ENCODE measurements around the gene BCL7B.
A peak's percentile ranks its signal among the peaks of the same experiment; 100 is the strongest.
"Not testable (repeated sequence)": the region's sequence is repeated elsewhere in the genome, so short reads cannot be mapped to it uniquely, and the experiment has no call there.

The BCL7B gene

GRCh38 chr7:73557397-73558257 lies at the start of gene BCL7B:
Gene BCL7B (minus strand): TSS chr7:73557690. CDS start chr7:73557578, 112 bp downstream.
- peak; percentile 96 for DNase-seq (ENCODE audit: low spot score)

- DNase-seq (ENCODE audit: low spot score), result no peak
Observed at GRCh38 chr7:73605601-73606220, 48.2 kb upstream of the BCL7B start.

- no peak for DNase-seq (ENCODE audit: low spot score)
Observed at GRCh38 chr7:73602721-73603651, 45.5 kb upstream of the BCL7B start.

- DNase-seq (ENCODE audit: low spot score), result no peak
Observed at GRCh38 chr7:73599916-73600315, 42.4 kb upstream of the BCL7B start.

GRCh38 chr7:73599151-73599882 lies 41.8 kb upstream of the BCL7B start:
- DNase-seq (ENCODE audit: low spot score), result no peak

DNA sequence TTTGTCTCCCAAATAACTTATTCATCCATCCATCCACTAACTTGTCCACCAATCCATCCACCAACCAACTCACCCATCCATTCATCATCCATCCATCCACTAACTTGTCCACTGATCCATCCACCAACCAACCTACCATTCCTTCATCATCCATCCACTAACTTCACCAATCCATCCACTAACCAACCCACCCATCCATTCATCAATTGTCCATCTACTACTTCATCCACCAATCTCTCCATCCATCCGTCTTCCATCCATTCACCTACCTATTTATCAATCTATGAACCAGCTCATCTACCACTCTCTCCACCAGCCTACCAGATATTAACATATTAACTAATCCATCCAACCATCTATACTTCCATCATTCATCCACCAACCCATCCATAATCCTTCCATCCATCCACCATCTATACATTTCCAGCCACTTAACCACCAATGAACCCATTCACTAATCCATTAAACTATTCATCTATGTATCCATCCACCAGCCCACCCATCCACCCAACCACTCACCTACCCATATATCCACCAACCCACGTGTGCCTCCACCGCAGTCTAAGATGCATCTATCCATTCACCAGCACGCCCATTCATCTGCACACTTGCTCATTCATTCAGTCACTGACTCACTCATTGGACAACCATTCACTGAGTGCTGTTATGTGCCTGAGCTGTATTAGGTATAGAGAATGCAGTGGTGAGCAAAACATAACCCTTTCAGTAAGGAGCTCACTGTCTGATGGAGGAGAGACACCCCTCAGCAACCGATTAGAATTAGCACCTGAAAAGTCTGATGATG lies 40.7 kb upstream of the BCL7B start:
- DNase-seq (ENCODE audit: low spot score), result no peak

- DNase-seq (ENCODE audit: low spot score), result no peak
Observed at GRCh38 chr7:73596191-73597065, 38.9 kb upstream of the BCL7B start.

DNA sequence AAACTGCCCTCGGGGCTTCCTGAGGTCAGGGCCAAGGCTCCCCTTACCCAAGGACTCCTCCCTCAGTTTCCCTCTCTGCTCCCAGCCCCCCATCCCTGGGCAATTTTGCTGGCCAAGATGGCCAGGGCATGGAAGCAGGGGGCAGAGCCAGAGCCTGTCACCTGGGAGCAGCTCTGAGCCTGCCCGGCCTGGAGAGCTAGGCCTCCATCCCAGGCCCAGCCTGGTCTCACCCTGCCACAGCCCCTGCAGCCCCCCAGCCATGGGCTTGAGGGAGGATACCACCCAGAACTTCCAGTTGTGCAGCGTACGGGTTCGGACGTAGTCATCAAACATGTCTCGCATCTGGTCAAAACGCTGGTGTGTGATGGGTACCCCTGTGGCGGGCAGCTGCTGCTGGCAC lies 37.9 kb upstream of the BCL7B start:
- DNase-seq (ENCODE audit: low spot score), result no peak

DNA sequence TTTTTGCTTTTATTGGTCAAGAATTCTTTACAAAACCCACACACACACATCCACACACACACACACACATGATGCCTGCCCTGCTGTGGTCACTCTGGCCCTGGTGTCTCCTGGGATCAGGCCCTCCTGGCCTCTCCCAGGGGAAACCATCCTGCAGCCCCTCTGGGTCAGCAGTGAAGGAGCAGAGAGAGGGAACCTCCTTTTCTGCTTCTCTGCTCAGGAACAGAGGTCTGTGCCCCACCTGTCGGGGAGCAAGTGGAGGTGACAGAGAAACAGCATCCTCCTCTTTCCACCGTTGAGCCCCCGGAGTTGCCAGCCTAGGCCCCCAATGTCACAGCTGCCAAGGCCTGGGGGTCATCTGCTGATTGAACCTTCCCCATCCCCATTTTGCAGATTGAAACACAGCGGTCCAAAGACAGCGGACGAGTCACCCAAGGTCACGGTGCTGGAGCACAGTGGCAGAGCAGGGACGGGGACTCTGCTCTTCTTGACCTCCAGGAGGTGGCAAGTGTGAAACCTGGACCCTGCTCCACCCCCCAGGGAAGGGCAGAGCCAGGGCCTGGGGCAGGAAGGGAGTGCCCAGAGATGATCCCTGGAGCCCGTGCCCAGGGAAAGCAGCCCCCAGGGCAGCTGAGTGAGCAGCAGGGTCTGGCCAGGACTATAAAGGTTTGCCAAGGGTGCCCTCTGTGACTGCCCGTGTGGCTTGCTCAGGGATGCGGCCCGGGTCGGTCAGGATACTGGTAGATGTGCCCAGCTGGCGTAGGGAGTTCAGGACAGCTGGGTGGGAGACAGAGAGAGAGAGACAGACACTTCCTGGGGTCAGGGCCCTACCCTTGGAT lies 35.9 kb upstream of the BCL7B start:
- no peak for DNase-seq (ENCODE audit: low spot score)

DNA sequence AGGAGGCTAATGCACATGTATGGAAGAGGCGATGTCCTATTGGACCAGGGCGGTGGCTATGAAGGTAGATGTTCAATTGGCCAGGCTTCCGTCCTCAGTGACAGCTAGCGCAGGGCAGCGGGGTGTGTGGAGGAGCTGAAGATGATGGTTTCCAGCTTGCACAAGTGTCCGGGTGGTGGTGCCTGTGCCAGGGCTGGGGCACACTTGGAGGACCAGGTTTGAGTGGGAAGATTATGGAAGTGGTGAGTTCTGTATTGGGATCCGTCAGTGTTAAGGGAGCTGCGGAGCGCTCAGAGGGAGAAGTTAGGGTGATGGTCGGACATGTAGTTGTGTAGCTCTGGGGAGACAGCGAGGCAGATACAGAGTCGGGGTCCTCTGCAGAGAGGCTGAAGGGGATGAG lies 29.4 kb upstream of the BCL7B start:
- DNase-seq (ENCODE audit: low spot score), result no peak

- DNase-seq (ENCODE audit: low spot score), result no peak
Observed at GRCh38 chr7:73585196-73585595, 27.7 kb upstream of the BCL7B start.

GRCh38 chr7:73582664-73583202 lies 25.2 kb upstream of the BCL7B start:
- no peak for DNase-seq (ENCODE audit: low spot score)

GRCh38 chr7:73581006-73581405 lies 23.5 kb upstream of the BCL7B start:
- not testable (repeated sequence) for DNase-seq (ENCODE audit: low spot score)

DNA sequence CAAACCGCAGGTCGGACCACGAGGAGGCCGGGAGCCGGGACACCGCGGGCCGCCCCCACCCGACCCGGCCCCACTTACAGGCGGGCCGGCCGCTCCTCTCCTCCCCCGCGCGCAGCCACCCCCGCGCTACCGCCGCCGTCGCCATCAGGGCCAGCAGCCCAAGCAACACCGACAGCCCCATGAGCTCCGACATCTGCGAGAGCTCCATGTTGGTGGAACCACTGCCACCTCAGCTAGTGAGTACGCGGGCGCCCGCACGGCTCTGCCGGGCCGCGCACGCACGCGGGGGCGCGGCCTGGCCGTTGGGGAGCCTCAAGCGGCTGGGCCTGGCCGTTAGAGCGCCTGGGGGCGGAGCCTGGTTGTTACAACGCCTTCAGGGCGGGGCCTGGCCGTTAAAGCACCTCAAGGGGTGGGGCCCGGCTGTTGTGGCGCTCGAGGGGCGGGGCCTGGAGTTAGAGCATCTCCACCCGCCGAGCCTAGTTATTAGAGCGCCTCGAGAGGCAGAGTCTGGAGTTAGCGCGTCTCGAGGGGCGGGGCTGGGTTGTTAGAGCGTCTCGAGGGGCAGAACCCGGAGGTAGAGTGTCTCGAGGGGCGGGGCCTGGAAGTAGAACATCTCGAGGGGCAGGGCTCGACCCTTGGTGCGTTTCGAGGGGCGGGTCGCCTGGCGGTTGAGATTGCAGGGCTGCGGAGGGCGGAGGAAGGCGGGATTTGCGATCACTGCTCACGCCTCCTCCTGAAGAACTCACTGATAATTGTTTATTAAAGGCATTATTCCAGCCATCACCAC lies 21.0 kb upstream of the BCL7B start, which contains the start of gene TBL2:
TSS of gene TBL2 (minus strand) at position 238 of the 787 bp plus-strand sequence. CDS start at position 208, 30 bp downstream.
- DNase-seq (ENCODE audit: low spot score), result peak; percentile 94

- no peak for DNase-seq (ENCODE audit: low spot score)
Observed at GRCh38 chr7:73577627-73578341, 20.3 kb upstream of the BCL7B start.

GRCh38 chr7:73573791-73574190 lies 16.3 kb upstream of the BCL7B start:
- no peak for DNase-seq (ENCODE audit: low spot score)

- no peak for DNase-seq (ENCODE audit: low spot score)
Observed at GRCh38 chr7:73573276-73573675, 15.8 kb upstream of the BCL7B start.
